ENCODE data around the gene RPL18.

RPL18 gene

DNA sequence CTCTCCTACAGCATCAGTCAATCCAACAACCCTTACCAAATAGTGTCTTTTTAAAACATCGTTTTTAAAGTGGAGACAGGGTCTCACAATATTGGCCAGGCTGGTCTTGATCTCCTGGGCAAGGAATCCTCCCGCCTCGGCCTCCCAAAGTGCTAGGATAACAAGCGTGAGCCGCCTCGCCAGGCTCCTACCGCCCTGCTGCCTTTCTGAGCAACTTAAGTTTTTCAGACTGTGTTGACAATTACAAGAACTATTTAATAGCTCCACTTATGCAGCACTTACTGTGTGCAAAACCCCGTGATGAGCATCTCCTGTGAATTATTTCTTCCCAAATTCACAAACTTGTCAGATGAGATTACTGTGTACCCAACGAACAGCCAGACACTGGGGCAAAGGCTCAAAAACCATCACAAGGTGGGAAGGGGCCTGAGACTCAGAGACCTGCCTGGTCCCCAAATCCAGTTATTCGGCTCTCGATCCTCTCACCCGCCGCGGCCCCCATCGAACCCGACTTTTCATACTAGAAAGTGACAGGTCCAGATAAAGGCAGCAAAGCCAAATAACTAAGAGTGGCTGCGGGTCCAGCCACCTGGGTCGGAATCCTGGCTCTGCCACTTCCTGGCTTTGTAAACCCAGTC, 581 bp downstream of the RPL18 start:
- Histone ChIP-seq H3K4me3 (replicated peaks; ENCODE audit: low read depth, low read length) (peak overlapping the region; percentile 77), H3K27me3 (replicated peaks; ENCODE audit: control insufficient read depth, insufficient read depth, low read length) (no peaks in the 10 kb centered on the region), H3K36me3 (ENCODE audit: control insufficient read depth, insufficient read depth, low read length) (peaks cover 35% of the 10 kb centered on the region)
- TF ChIP-seq, protein P1, sequence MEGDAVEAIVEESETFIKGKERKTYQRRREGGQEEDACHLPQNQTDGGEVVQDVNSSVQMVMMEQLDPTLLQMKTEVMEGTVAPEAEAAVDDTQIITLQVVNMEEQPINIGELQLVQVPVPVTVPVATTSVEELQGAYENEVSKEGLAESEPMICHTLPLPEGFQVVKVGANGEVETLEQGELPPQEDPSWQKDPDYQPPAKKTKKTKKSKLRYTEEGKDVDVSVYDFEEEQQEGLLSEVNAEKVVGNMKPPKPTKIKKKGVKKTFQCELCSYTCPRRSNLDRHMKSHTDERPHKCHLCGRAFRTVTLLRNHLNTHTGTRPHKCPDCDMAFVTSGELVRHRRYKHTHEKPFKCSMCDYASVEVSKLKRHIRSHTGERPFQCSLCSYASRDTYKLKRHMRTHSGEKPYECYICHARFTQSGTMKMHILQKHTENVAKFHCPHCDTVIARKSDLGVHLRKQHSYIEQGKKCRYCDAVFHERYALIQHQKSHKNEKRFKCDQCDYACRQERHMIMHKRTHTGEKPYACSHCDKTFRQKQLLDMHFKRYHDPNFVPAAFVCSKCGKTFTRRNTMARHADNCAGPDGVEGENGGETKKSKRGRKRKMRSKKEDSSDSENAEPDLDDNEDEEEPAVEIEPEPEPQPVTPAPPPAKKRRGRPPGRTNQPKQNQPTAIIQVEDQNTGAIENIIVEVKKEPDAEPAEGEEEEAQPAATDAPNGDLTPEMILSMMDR (IDR thresholded peaks at IDR 0.05; ENCODE audit: insufficient read depth, low read length, poor library complexity, severe bottlenecking) = no peak
- no peak for DNase-seq (ENCODE audit: extremely low read depth, insufficient read length)

DNA sequence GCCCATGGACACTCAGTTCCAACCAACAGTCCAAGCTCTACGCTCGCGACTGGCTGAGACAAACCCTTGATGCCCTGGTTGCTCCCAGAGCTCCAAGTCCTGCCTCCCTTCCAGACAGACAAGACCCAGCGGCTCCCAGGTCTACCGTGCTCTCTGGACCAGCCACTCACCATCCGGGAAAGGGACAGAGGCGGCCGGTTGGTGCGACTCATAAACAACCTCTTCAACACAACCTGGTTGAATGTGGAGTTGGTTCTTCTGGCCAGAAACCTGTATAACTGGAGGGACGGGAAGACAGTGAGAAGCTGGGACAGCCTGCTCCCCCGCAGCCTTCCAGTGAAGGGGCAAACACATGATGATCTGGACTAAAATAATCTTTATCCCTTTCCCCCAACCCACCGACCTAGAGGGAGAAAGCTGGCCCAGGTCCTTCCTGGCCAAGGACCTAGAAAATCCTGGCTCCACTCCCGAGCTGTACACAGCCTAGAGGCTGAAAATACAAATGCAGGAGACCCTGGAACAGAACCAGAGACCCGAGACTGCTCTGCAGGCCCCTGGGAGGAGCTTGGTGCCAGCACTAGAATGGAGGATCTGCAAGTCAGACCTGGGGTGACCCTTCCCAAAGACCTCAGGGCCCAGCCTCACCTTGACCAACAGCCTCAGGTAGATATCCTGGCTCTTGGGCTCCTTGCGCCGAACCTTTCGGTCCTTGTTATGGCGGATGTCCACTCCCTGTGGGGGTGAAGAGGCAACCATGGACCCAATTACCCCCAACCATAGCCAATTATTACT, 1.6 kb downstream of the RPL18 start:
- TF ChIP-seq, protein P1 (IDR thresholded peaks at IDR 0.05; ENCODE audit: insufficient read depth, low read length, poor library complexity, severe bottlenecking) = no peak
- peaks cover 35% of the 10 kb centered on the region for H3K36me3 ChIP-seq (ENCODE audit: control insufficient read depth, insufficient read depth, low read length)
- peak overlapping the region; percentile 77 for H3K4me3 ChIP-seq (replicated peaks; ENCODE audit: low read depth, low read length)
- H3K27me3 ChIP-seq (replicated peaks; ENCODE audit: control insufficient read depth, insufficient read depth, low read length) = no peaks in the 10 kb centered on the region
- no peak for DNase-seq (ENCODE audit: extremely low read depth, insufficient read length)

DNA sequence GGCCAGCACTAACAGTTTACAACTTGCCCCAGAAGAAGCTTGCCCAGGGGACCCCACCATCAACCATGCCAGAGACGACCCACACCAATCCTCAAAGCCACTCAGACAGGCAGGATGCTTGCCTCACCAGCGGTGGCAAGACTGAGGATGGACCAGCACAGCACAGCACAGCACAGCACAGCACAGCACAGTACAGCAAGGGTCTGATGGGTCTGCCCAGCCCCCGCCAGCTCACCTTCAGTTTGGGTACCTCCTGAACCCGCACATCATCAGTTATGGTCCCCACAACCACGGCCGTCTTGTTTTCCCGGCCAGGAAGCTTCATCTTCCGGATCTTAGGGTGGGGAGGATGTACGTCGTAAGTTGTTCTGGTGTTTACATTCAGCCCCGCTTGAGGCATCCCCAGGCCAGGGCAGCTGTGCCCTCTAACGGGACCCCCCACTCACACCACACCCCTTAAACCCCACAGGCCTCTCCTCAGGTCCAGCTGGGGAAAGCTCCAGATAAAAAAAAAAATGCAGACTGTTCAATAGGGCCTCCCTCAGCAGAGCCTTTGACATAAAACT, 2.4 kb downstream of the RPL18 start:
- H3K4me3 ChIP-seq (replicated peaks; ENCODE audit: low read depth, low read length) = peak overlapping the region; percentile 77
- H3K36me3 ChIP-seq (ENCODE audit: control insufficient read depth, insufficient read depth, low read length) = peaks cover 35% of the 10 kb centered on the region
- TF ChIP-seq, protein P1 (IDR thresholded peaks at IDR 0.05; ENCODE audit: insufficient read depth, low read length, poor library complexity, severe bottlenecking) = no peak
- DNase-seq (ENCODE audit: extremely low read depth, insufficient read length) = no peak
- no peaks in the 10 kb centered on the region for H3K27me3 ChIP-seq (replicated peaks; ENCODE audit: control insufficient read depth, insufficient read depth, low read length)

DNA sequence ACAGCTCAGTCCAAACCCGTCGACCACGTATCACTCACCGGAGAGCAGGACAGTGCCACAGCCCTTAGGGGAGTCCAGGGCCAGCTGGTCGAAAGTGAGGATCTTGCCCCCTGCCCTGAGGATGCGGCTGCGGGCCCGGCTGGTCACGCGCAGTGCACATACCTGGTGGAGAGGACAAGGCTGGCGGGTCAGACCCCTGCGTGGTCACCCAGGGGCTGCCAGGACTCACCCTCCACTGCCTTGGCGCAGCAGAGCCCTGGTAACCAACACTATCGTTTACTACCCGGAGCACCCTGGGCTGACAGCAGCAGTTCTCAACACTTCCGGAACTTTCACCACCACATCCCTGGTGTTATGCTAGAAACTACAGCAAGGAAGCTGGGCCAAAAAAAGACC, 2.9 kb downstream of the RPL18 start:
- Histone ChIP-seq H3K27me3 (replicated peaks; ENCODE audit: control insufficient read depth, insufficient read depth, low read length) (no peaks in the 10 kb centered on the region), H3K4me3 (replicated peaks; ENCODE audit: low read depth, low read length) (no peak overlapping the region), H3K36me3 (ENCODE audit: control insufficient read depth, insufficient read depth, low read length) (peaks cover 35% of the 10 kb centered on the region)
- DNase-seq (ENCODE audit: extremely low read depth, insufficient read length) = no peak
- TF ChIP-seq, protein P1 (IDR thresholded peaks at IDR 0.05; ENCODE audit: insufficient read depth, low read length, poor library complexity, severe bottlenecking) = no peak

- TF ChIP-seq, protein P1 (IDR thresholded peaks at IDR 0.05; ENCODE audit: insufficient read depth, low read length, poor library complexity, severe bottlenecking) = no peak
- no peak for DNase-seq (ENCODE audit: extremely low read depth, insufficient read length)
- Histone ChIP-seq H3K27me3 (replicated peaks; ENCODE audit: control insufficient read depth, insufficient read depth, low read length) (no peaks in the 10 kb centered on the region), H3K4me3 (replicated peaks; ENCODE audit: low read depth, low read length) (no peak overlapping the region), H3K36me3 (ENCODE audit: control insufficient read depth, insufficient read depth, low read length) (peaks cover 35% of the 10 kb centered on the region)
These were observed 3.5 kb downstream of the RPL18 start for GRCh38 chr19:48615231-48616040.
